ENCODE data around the gene MTOR.

MTOR gene

DNA sequence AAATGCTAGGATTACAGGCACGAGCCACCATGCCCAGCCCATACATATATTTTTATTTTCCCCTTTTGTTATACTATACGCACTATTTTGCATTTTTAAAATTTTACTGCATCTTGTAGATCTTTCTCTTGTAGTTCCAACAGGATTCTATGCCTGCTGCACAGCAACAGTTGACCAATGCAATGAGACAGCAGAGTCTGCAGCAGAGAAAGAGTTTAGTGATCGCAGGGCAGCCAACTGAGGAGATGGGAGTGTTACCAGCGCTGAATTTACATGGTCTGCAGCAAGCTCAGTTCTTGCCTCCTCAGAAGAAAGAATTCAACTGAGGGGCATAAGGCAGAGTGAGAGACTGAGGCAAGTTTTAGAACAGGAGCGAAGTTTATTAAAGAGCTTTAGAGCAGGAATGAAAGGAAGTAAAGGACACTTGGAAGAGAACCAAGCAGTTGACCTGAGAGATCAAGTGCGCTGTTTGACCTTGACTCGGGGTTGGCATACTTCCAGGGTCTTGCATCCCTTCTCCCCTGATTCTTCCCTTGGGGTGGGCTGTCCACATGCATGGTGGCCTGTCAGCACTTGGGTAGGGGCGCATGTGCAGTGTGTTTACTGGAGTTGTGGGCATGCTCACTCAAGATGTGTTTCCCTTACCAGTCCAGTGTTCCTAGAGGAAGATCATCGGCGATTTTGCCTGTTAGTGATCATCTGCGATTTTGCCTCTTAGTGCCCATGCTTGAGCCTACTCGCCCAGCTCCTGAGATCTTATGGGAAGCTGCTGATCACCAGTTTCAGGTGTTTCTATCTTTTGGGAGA, 4.1 kb upstream of the MTOR start:
- no peak for DNase-seq (ENCODE audit: low read depth)
- TF ChIP-seq, protein P1, sequence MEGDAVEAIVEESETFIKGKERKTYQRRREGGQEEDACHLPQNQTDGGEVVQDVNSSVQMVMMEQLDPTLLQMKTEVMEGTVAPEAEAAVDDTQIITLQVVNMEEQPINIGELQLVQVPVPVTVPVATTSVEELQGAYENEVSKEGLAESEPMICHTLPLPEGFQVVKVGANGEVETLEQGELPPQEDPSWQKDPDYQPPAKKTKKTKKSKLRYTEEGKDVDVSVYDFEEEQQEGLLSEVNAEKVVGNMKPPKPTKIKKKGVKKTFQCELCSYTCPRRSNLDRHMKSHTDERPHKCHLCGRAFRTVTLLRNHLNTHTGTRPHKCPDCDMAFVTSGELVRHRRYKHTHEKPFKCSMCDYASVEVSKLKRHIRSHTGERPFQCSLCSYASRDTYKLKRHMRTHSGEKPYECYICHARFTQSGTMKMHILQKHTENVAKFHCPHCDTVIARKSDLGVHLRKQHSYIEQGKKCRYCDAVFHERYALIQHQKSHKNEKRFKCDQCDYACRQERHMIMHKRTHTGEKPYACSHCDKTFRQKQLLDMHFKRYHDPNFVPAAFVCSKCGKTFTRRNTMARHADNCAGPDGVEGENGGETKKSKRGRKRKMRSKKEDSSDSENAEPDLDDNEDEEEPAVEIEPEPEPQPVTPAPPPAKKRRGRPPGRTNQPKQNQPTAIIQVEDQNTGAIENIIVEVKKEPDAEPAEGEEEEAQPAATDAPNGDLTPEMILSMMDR (IDR thresholded peaks at IDR 0.05; ENCODE audit: insufficient read depth, low read depth, low read length, missing control alignments): no peak
- H3K4me3 ChIP-seq (ENCODE audit: low read length): no peak overlapping the region

- TF ChIP-seq, protein P1 (IDR thresholded peaks at IDR 0.05; ENCODE audit: insufficient read depth, low read depth, low read length, missing control alignments): no peak
- H3K4me3 ChIP-seq (ENCODE audit: low read length): no peak overlapping the region
- DNase-seq (ENCODE audit: low read depth): no peak
Measured at GRCh38 chr1:11256299-11256698, 6.1 kb downstream of the MTOR start.

- H3K4me3 ChIP-seq (ENCODE audit: low read length): no peak overlapping the region
- TF ChIP-seq, protein P1 (IDR thresholded peaks at IDR 0.05; ENCODE audit: insufficient read depth, low read depth, low read length, missing control alignments): no peak
- no peak for DNase-seq (ENCODE audit: low read depth)
Measured at GRCh38 chr1:11253226-11253625, 9.1 kb downstream of the MTOR start.

GRCh38 chr1:11252538-11252937, 9.8 kb downstream of the MTOR start:
- no peak overlapping the region for H3K4me3 ChIP-seq (ENCODE audit: low read length)
- TF ChIP-seq, protein P1 (IDR thresholded peaks at IDR 0.05; ENCODE audit: insufficient read depth, low read depth, low read length, missing control alignments): no peak
- DNase-seq (ENCODE audit: low read depth): no peak

- no peak for DNase-seq (ENCODE audit: low read depth)
- H3K4me3 ChIP-seq (ENCODE audit: low read length): no peak overlapping the region
- TF ChIP-seq, protein P1 (IDR thresholded peaks at IDR 0.05; ENCODE audit: insufficient read depth, low read depth, low read length, missing control alignments): peak; percentile 2
Measured at GRCh38 chr1:11248169-11248568, 14.2 kb downstream of the MTOR start.

DNA sequence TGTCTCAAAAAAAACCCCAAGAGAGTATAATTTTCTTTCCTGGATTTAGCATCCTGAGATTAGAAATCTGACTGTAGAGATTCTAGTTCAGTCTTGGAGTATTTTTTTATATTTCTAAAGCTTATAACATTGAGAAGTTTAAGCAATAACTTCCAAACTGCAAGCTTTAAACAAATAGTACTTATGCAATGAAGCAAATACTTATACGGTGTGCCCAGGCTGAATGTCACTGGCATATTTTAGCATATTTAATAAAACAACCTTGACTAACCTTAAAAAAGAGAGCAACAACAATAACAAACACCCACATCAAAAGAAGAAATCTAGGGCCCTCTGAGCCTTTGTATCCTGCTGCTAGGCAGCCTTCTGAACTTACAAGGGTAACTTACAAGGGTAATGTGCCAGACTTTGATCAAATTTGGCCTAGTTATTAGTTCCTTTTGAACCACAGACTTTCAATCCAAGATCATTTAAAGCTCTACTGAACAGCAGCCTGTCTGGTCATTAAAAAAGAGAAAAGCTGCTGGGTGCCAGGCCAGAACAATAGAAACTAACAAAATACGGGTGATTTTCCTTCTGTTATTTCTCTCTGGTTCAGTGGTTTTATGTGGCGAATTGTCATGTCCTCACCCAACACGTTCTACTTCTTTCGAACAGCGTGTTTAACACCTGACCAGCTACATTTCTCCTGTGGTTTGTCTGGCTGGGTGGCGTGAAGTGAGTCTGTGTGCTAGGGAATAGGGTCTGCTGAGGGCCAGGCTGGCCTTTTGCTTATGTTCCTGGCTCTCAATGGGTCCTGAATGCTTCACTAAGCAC, 16.2 kb downstream of the MTOR start:
- TF ChIP-seq, protein P1 (IDR thresholded peaks at IDR 0.05; ENCODE audit: insufficient read depth, low read depth, low read length, missing control alignments): no peak

More for the DNA sequence above, 16.2 kb downstream of the MTOR start:
- no peak overlapping the region for H3K4me3 ChIP-seq (ENCODE audit: low read length)
- DNase-seq (ENCODE audit: low read depth): no peak

Data from epithelial cell of esophagus (primary cell).